Subcutaneous abdominal adipose tissue (tissue), 5 donors: ENCODE results near the gene CALML6.

Experiments
- H3K27ac ChIP-seq: one replicate; pipeline ENCODE4 v1.7.0; 2013; ENCODE audit warnings: low read depth, mild to moderate bottlenecking, inconsistent platforms, low read length, moderate library complexity
- H3K27me3 ChIP-seq, 5 donors: one replicate each; pipeline ENCODE4 v1.7.0; 2013; ENCODE audit warnings: low read length in 5 of 5, inconsistent platforms in 1 of 5; ENCODE audit not compliant: control insufficient read depth in 5 of 5, insufficient read depth in 4 of 5
- H3K36me3 ChIP-seq, 5 donors: one replicate each; pipeline ENCODE4 v1.7.0; 2013; ENCODE audit warnings: low read length in 5 of 5; ENCODE audit not compliant: control insufficient read depth in 5 of 5, insufficient read depth in 5 of 5
- H3K4me1 ChIP-seq, 5 donors: one replicate each; pipeline ENCODE4 v1.7.0; 2013; ENCODE audit warnings: low read length in 5 of 5, mild to moderate bottlenecking in 3 of 5, moderate library complexity in 1 of 5; ENCODE audit not compliant: control insufficient read depth in 5 of 5, insufficient read depth in 5 of 5
- H3K4me3 ChIP-seq, 5 donors: one replicate each; pipeline ENCODE4 v1.7.0; 2013; ENCODE audit warnings: low read length in 5 of 5, low read depth in 1 of 5
- H3K9ac ChIP-seq, 5 donors: one replicate each; pipeline ENCODE4 v1.7.0; 2013; ENCODE audit warnings: low read length in 5 of 5, mild to moderate bottlenecking in 4 of 5, moderate library complexity in 3 of 5
- H3K9me3 ChIP-seq, 5 donors: one replicate each; pipeline ENCODE4 v1.7.0; 2013; ENCODE audit warnings: low read length in 5 of 5; ENCODE audit not compliant: control insufficient read depth in 5 of 5
- donor health status: healthy.
- donor health status: healthy.
- donor health status: healthy.
- donor health status: healthy.
- donor health status: healthy.

The CALML6 gene

GRCh38 chr1:1922956-1923833, 8.1 kb downstream of the CALML6 start:
- H3K4me3 ChIP-seq: no peak overlapping the region
- no peak overlapping the region for H3K27ac ChIP-seq
- H3K27me3 ChIP-seq: peaks cover 0 to 7% (median 0%) of the 10 kb centered on the region in 5 donors
- no peaks in the 10 kb centered on the region for H3K36me3 ChIP-seq
- no peaks in the 10 kb centered on the region for H3K9me3 ChIP-seq
- H3K9ac ChIP-seq: no peak overlapping the region
- H3K4me1 ChIP-seq: peaks cover 2 to 23% (median 15%) of the 10 kb centered on the region in 5 donors

DNA sequence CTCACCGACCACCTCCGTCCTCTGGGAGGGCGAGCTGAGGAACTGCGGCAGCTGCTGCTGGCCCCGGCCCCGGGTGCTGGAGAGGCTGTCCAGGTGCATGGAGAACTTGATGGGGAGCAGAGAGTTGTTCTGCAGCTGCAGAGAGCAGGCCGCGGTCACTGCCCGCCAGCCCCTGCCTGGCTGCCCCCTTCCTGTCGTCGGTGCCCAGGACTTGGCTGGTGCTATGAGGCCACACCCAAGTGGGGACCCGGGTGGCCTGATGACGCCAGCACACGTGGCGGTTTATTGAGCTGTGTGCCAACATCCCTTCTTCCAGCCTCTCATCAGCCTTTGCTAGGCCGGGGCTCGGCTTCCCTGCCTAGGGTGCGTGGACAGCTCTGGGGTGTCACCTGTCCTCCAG, 9.3 kb downstream of the CALML6 start:
- H3K27me3 ChIP-seq: peaks cover 0 to 12% (median 0%) of the 10 kb centered on the region in 5 donors
- H3K4me3 ChIP-seq: no peak overlapping the region
- H3K4me1 ChIP-seq: peaks cover 0 to 22% (median 11%) of the 10 kb centered on the region in 5 donors
- H3K27ac ChIP-seq: no peak overlapping the region
- no peak overlapping the region for H3K9ac ChIP-seq
- H3K9me3 ChIP-seq: no peaks in the 10 kb centered on the region
- no peaks in the 10 kb centered on the region for H3K36me3 ChIP-seq

- H3K4me1 ChIP-seq: peaks cover 0 to 19% (median 6%) of the 10 kb centered on the region in 5 donors
- no peaks in the 10 kb centered on the region for H3K9me3 ChIP-seq
- H3K36me3 ChIP-seq: no peaks in the 10 kb centered on the region
- H3K4me3 ChIP-seq: no peak overlapping the region
- H3K9ac ChIP-seq: no peak overlapping the region
- peaks cover 0 to 12% (median 0%) of the 10 kb centered on the region in 5 donors for H3K27me3 ChIP-seq
- H3K27ac ChIP-seq: no peak overlapping the region
Measured at GRCh38 chr1:1924849-1925248, 9.8 kb downstream of the CALML6 start.

DNA sequence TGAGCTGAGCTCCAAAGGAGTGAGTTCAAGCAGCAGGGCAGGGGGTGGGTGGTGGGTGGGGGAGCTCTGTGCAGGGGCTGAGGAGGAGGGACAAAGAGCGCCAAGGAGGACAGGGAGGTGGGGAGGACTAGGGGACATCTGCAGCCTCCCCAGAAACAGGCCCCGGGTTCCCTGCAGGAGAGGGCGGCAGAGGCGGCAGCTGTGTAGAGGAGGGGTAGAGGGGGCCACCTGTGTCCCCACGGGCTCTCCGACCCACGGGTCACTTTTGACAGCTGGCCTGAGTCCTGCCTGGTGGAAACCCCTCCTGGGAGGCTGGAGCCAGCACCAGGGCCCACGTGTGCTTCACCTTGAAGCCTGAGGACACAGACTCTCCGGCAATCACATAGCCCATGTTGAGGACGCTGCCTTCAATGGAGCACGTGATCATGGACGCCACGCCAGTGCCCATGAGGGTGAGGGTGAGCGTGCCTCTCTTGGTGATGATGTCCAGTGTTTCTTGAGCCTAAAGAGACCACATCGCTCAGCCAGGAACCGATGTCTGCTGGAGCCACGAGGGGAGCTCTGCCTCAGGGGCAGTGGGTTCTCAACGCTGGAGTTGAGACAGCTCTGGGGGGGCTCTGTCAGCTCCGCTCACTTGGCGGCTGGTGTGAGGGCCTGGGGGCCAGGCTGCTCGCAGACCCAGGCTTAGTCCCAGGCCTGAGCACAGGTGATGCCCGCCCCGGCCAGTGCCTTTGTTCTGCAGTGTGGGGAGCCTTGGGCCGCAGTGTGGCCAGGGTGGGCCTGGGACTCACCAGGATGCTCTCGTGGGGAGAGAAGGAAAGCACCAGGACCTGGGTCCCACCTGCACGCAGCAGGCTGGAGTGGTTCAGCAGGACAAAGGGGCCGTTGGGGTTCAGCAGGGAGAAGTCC, 10.6 kb downstream of the CALML6 start:
- H3K4me3 ChIP-seq: no peak overlapping the region
- peaks cover 0 to 19% (median 4%) of the 10 kb centered on the region in 5 donors for H3K4me1 ChIP-seq
- peaks cover 0 to 12% (median 0%) of the 10 kb centered on the region in 5 donors for H3K27me3 ChIP-seq
- H3K36me3 ChIP-seq: no peaks in the 10 kb centered on the region
- no peak overlapping the region for H3K9ac ChIP-seq
- H3K9me3 ChIP-seq: no peaks in the 10 kb centered on the region
- H3K27ac ChIP-seq: no peak overlapping the region

GRCh38 chr1:1926346-1926811, 11.3 kb downstream of the CALML6 start:
- Histone ChIP-seq H3K9me3 (no peaks in the 10 kb centered on the region), H3K27ac (no peak overlapping the region), H3K4me3 (no peak overlapping the region)

GRCh38 chr1:1926886-1927660, 12.0 kb downstream of the CALML6 start:
- Histone ChIP-seq H3K27ac (no peak overlapping the region), H3K9me3 (no peaks in the 10 kb centered on the region), H3K9ac (no peak overlapping the region), H3K4me1 (peaks cover 0 to 19% (median 4%) of the 10 kb centered on the region in 5 donors), H3K27me3 (peaks cover 0 to 12% (median 0%) of the 10 kb centered on the region in 5 donors), H3K4me3 (no peak overlapping the region), H3K36me3 (no peaks in the 10 kb centered on the region)

More at GRCh38 chr1:1926346-1926811, 11.3 kb downstream of the CALML6 start:
- Histone ChIP-seq H3K4me1 (peaks cover 0 to 19% (median 4%) of the 10 kb centered on the region in 5 donors), H3K27me3 (peaks cover 0 to 12% (median 0%) of the 10 kb centered on the region in 5 donors), H3K9ac (no peak overlapping the region), H3K36me3 (no peaks in the 10 kb centered on the region)

DNA sequence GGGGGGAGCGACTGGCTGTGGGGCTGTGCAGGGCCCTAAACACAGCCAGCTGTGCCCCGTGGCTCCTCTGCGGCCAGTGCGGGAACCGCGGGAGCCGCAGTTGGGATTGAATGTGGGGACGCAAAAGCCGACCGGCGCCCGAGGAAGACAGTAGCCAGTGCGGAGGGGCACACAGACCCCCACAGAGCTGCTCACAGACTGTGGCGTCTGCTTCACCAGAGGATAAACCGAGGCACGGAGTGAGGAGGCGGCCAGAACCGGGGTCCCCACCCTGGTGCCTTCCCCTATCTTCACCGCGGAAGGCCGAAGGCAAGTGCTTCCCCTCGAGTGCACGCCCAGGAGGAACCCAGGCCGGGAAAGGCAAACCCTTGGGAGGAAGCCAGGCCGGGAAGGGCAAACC, 12.7 kb downstream of the CALML6 start:
- H3K9me3 ChIP-seq: no peaks in the 10 kb centered on the region
- no peak overlapping the region for H3K4me3 ChIP-seq
- no peaks in the 10 kb centered on the region for H3K36me3 ChIP-seq
- H3K27ac ChIP-seq: no peak overlapping the region
- H3K4me1 ChIP-seq: peaks cover 0 to 19% (median 4%) of the 10 kb centered on the region in 5 donors
- peaks cover 0 to 12% (median 0%) of the 10 kb centered on the region in 5 donors for H3K27me3 ChIP-seq
- H3K9ac ChIP-seq: no peak overlapping the region

DNA sequence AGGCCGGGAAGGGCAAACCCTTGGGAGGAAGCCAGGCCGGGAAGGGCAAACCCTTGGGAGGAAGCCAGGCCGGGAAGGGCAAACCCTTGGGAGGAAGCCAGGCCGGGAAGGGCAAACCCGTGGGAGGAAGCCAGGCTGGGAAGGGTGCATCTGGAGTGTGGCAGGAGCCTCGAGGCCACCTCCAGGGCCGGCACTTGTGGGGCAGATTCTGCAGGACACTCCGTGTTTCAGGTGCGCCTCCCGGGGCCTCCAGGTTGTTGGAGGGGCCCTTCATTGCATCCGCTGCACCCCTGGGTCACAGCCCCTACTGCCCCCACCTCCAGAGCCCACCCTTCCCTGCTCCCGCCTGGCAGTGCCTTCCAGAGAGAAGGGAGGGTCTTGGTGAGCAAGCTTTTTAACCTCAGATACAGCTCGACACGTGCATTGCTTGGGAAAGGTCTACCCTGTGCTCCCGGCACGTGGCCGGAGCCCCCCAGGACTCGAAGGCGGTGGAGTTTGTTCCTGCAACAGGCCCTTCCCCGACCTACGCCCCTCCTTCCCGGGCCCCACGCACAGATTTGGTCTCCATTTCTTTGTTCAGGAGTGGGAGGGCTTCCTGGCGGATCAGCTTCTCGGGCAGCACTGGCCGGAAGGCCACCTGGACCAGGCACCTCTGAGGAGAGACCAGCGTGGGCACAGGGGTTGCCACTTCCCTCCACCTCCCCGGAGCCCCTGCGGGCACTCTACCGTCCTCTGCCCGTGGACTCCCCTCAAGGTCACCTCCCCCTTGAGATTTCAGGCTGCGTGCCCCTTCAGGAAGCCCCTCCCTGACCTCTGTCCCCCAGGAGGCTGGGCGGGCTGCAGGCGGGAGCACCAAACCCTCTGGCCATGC, 13.4 kb downstream of the CALML6 start:
- Histone ChIP-seq H3K9ac (no peak overlapping the region), H3K36me3 (no peaks in the 10 kb centered on the region), H3K4me3 (no peak overlapping the region), H3K27ac (no peak overlapping the region), H3K27me3 (peaks cover 0 to 12% (median 0%) of the 10 kb centered on the region in 5 donors), H3K4me1 (peaks cover 0 to 19% (median 4%) of the 10 kb centered on the region in 5 donors), H3K9me3 (no peaks in the 10 kb centered on the region)
